G401 (cell line): ENCODE measurements around the gene TTC16. TPM values are rescaled to one million over a fixed set of nuclear protein-coding genes. Genes with fewer than 3 reads are reported as not detected.
"Not testable (repeated sequence)": the region's sequence is repeated elsewhere in the genome, so short reads cannot be mapped to it uniquely, and the experiment has no call there.

ENCODE experiments used
- DNase-seq: peaks from one replicate; pipeline ENCODE4 v3.0.0-alpha.2; 2015; ENCODE audit warnings: low spot score
- in situ Hi-C: cut with HindIII; loops from 2 replicates; pipeline ENCODE4 v1.10.0; 2016; ENCODE audit warnings: low sequenced_read_pairs, mixed read lengths
- total RNA-seq: library from RNA; depleted of rRNA; stranded (reverse); fragments of >200 nt; shearing (Covaris generic); gene quantifications from 2 replicates; pipeline ENCODE4 v1.2.3, GENCODE V29; 2014; rRNA removed

TTC16 gene
- total RNA-seq, 1 experiment from 2014 or later, result not detected

- in situ Hi-C loops, result loop anchor here (25.0 kb wide), 1 partner anchor 165 kb away; the partner anchor contains the start of genes DPM2 and PIP5KL1
- DNase-seq, result no peak
Observed at GRCh38 chr9:127772603-127773002, 56.7 kb downstream of the TTC16 start.

- no peak for DNase-seq
- in situ Hi-C loops, result loop anchor here (25.0 kb wide), 1 partner anchor 164 kb away; the partner anchor contains the start of genes DPM2 and PIP5KL1
Observed at GRCh38 chr9:127773272-127773671, 57.4 kb downstream of the TTC16 start.

GRCh38 chr9:127773981-127774380, 58.1 kb downstream of the TTC16 start:
- in situ Hi-C loops, result loop anchor here (25.0 kb wide), 1 partner anchor 163 kb away; the partner anchor contains the start of genes DPM2 and PIP5KL1
- DNase-seq, result no peak

- in situ Hi-C loops, result no loop called here
- DNase-seq, result no peak
Observed at GRCh38 chr9:127776195-127776923, 60.5 kb downstream of the TTC16 start.

- in situ Hi-C loops, result no loop called here
- no peak for DNase-seq
Observed at GRCh38 chr9:127776924-127777289, 61.0 kb downstream of the TTC16 start.

GRCh38 chr9:127777368-127777980, 61.6 kb downstream of the TTC16 start:
- DNase-seq, result no peak

GRCh38 chr9:127778280-127779135, 62.6 kb downstream of the TTC16 start, which contains the start of gene SH2D3C:
Gene SH2D3C (minus strand): TSS chr9:127778666. CDS start chr9:127778627, 39 bp downstream.
- in situ Hi-C loops, result no loop called here
- DNase-seq, result no peak

More at GRCh38 chr9:127777368-127777980, 61.6 kb downstream of the TTC16 start:
- in situ Hi-C loops, result no loop called here

GRCh38 chr9:127779136-127779981, 63.5 kb downstream of the TTC16 start:
- in situ Hi-C loops, result no loop called here
- DNase-seq, result no peak

- in situ Hi-C loops, result no loop called here
- no peak for DNase-seq
Observed at GRCh38 chr9:127780126-127780885, 64.4 kb downstream of the TTC16 start.

GRCh38 chr9:127780909-127781308, 65.0 kb downstream of the TTC16 start:
- in situ Hi-C loops, DNase-seq: not testable (repeated sequence)

Other genes starting within 250 kb of the TTC16 start
- gene STXBP1, start 103.8 kb upstream of the TTC16 start, total RNA-seq, result 2.8 and 11.2 TPM in 2 replicates
- not detected in 2 replicates for gene CFAP157, start 9.1 kb upstream of the TTC16 start, total RNA-seq
- 33.3 and 35.0 TPM in 2 replicates for gene PTRH1, start 416 bp upstream of the TTC16 start, total RNA-seq
- 17.9 and 25.0 TPM in 2 replicates for gene TOR2A, start 19.2 kb downstream of the TTC16 start, total RNA-seq
- gene SH2D3C, start 62.6 kb downstream of the TTC16 start, total RNA-seq, result 4.6 and 6.5 TPM in 2 replicates
- 103 and 121 TPM in 2 replicates for gene CDK9, start 70.0 kb downstream of the TTC16 start, total RNA-seq
- 164 and 188 TPM in 2 replicates for gene FPGS, start 86.8 kb downstream of the TTC16 start, total RNA-seq
- 2.6 and 4.4 TPM in 2 replicates for gene ENG, start 138.6 kb downstream of the TTC16 start, total RNA-seq
- gene AK1, start 161.6 kb downstream of the TTC16 start, total RNA-seq, result 46.4 and 62.6 TPM in 2 replicates
- 44.8 and 73.0 TPM in 2 replicates for gene ST6GALNAC6, start 183.5 kb downstream of the TTC16 start, total RNA-seq
- 31.9 and 32.8 TPM in 2 replicates for gene ST6GALNAC4, start 201.0 kb downstream of the TTC16 start, total RNA-seq
- 0.68 and 23.4 TPM in 2 replicates for gene PIP5KL1, start 214.7 kb downstream of the TTC16 start, total RNA-seq
- gene DPM2, start 221.8 kb downstream of the TTC16 start, total RNA-seq, result 17.1 and 39.0 TPM in 2 replicates